ENCODE results near the gene C4orf46. TPM values are rescaled to one million over a fixed set of nuclear protein-coding genes. Genes with fewer than 3 reads are reported as not detected.

The C4orf46 gene
- total RNA-seq, 6 donors from 2014 or later = 1.8 to 3.2 (median 3.0) TPM; not detected in 1

DNA sequence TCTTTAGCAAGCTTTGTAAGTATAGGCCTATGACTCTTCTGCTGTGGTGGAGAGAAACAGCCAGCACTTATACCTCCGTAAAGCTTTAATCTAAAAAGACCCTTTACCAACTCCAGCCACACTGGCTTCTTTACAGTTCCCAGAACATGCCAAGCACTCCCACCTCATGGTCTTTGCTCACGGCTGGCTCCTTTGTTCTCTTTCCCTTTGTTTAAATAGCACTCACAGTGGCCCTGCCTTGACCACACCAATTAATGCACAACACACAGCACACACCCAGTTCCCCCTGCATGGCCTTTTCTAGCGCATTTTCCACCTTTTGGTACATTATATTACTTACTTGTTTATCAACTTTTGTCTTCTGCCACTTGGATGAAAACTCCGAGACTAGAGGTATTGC, 32.6 kb upstream of the C4orf46 start:
- Histone ChIP-seq H3K27ac (no peak overlapping the region), H3K4me3 (no peak overlapping the region), H3K4me1 (no peaks in the 10 kb centered on the region), H3K9me3 (no peaks in the 10 kb centered on the region), H3K27me3 (no peaks in the 10 kb centered on the region), H3K36me3 (peaks cover 3 to 61% (median 24%) of the 10 kb centered on the region in 4 donors)
- no peak for DNase-seq
- ATAC-seq (ENCODE audit: low FRiP score in 2 of 2) = no peak
- WGBS, 2 donors = 87 to 93% methylated on average over 4 of the region's 4 CpGs
- no peak for TF ChIP-seq EP300 (IDR thresholded peaks at IDR 0.05)
- no peak for TF ChIP-seq POLR2AphosphoS5 (IDR thresholded peaks at IDR 0.05)
- TF ChIP-seq, protein P1, sequence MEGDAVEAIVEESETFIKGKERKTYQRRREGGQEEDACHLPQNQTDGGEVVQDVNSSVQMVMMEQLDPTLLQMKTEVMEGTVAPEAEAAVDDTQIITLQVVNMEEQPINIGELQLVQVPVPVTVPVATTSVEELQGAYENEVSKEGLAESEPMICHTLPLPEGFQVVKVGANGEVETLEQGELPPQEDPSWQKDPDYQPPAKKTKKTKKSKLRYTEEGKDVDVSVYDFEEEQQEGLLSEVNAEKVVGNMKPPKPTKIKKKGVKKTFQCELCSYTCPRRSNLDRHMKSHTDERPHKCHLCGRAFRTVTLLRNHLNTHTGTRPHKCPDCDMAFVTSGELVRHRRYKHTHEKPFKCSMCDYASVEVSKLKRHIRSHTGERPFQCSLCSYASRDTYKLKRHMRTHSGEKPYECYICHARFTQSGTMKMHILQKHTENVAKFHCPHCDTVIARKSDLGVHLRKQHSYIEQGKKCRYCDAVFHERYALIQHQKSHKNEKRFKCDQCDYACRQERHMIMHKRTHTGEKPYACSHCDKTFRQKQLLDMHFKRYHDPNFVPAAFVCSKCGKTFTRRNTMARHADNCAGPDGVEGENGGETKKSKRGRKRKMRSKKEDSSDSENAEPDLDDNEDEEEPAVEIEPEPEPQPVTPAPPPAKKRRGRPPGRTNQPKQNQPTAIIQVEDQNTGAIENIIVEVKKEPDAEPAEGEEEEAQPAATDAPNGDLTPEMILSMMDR (IDR thresholded peaks at IDR 0.05) = no peak
- TF ChIP-seq POLR2A (IDR thresholded peaks at IDR 0.05) = no peak

DNA sequence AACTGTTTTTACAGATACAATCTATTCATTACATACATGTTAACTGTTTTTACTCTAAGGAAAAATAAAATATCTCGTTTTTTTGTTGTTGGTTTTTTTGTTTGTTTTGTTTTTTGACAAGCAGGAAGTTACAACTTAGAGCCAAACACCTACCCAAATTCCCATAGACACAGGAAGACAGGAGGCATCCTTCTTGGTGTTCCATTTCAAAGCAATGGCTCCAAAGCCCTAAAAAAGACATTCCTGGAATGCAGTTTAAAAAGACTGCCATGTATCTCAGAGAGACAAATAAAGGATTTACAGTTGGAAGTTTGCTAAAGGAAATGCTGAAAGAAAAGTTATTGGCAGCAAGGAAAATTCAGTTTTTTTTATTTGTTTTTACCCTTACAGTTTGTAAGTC, 17.1 kb upstream of the C4orf46 start:
- Histone ChIP-seq H3K4me3 (no peak overlapping the region), H3K27ac (no peak overlapping the region), H3K9me3 (no peaks in the 10 kb centered on the region), H3K27me3 (no peaks in the 10 kb centered on the region), H3K36me3 (peaks cover 0 to 59% (median 11%) of the 10 kb centered on the region in 4 donors), H3K4me1 (no peaks in the 10 kb centered on the region)
- 69 to 90% methylated on average over 1 of the region's 1 CpG for WGBS, 2 donors
- ATAC-seq (ENCODE audit: low FRiP score in 2 of 2) (no peak), DNase-seq (no peak)
- TF ChIP-seq POLR2AphosphoS5 (IDR thresholded peaks at IDR 0.05) (no peak), POLR2A (IDR thresholded peaks at IDR 0.05) (no peak), EP300 (IDR thresholded peaks at IDR 0.05) (no peak)
- TF ChIP-seq, protein P1 (IDR thresholded peaks at IDR 0.05) = no peak

DNA sequence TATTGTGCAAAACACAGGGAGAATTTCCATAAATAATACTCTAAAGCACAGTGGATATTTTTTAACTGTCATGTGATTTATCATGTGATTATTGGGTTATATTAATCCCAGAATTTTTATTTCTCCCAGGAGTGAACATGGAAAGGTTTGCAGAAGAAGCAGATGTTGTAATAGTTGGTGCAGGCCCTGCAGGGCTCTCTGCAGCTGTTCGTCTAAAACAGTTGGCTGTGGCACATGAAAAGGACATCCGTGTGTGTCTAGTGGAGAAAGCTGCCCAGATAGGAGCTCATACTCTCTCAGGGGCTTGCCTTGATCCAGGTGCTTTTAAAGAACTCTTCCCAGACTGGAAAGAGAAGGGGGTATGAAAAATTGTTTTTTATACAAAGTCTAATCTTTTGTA, 10.4 kb upstream of the C4orf46 start:
- Histone ChIP-seq H3K36me3 (peaks cover 0 to 38% (median 2%) of the 10 kb centered on the region in 4 donors), H3K27me3 (no peaks in the 10 kb centered on the region), H3K4me3 (no peak overlapping the region), H3K9me3 (no peaks in the 10 kb centered on the region), H3K4me1 (no peaks in the 10 kb centered on the region), H3K27ac (no peak overlapping the region)
- ATAC-seq (ENCODE audit: low FRiP score in 2 of 2) (no peak), DNase-seq (no peak)
- TF ChIP-seq, protein P1 (IDR thresholded peaks at IDR 0.05) = no peak
- no peak for TF ChIP-seq POLR2A (IDR thresholded peaks at IDR 0.05)
- TF ChIP-seq POLR2AphosphoS5 (IDR thresholded peaks at IDR 0.05) = no peak
- no peak for TF ChIP-seq EP300 (IDR thresholded peaks at IDR 0.05)
- 61 to 64% methylated on average over 2 of the region's 2 CpGs for WGBS, 2 donors

DNA sequence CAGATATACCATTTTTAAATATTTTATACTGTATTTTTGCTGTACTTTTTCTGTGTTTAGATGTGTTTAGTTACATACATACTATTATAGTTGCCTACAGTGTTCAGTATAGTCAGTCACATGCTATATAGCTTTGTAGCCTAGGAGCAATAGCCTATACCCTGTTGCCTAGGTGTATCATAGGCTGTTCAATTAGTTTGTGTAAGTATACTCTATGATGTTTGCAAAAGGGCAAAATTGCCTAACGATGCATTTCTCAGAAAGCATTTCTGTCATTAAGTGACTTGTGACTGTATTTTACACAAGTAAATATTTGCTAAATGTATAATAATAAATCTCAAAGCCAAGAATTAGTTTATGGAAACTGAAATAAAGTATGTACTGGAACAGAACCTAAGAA, 9.9 kb upstream of the C4orf46 start:
- no peak for ATAC-seq (ENCODE audit: low FRiP score in 2 of 2)

DNA sequence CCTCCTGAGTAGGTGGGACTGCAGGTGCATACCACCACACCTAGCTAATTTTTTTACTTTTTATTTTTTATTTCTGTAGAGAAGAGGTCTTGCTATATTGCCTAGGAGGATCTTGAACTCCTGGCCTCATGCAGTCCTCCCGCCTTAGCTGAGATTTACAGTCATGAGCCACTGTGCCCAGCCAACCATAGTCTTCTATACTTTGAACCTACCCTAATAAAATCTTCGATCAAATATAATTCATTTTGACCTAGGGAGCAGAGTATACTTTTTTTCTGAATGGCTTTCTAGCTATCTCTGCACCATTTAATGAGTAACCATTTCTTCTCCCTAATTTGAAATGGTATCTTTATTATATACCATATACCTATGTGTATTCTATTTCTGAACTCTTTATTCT, 7.1 kb upstream of the C4orf46 start:
- Histone ChIP-seq H3K4me3 (no peak overlapping the region), H3K4me1 (no peaks in the 10 kb centered on the region), H3K9me3 (no peaks in the 10 kb centered on the region), H3K36me3 (peaks cover 0 to 20% (median 0%) of the 10 kb centered on the region in 4 donors), H3K27ac (no peak overlapping the region), H3K27me3 (no peaks in the 10 kb centered on the region)
- TF ChIP-seq, protein P1 (IDR thresholded peaks at IDR 0.05) = no peak
- no peak for TF ChIP-seq POLR2AphosphoS5 (IDR thresholded peaks at IDR 0.05)
- no peak for TF ChIP-seq POLR2A (IDR thresholded peaks at IDR 0.05)
- TF ChIP-seq EP300 (IDR thresholded peaks at IDR 0.05) = no peak
- no peak for DNase-seq
- no peak for ATAC-seq (ENCODE audit: low FRiP score in 2 of 2)
- WGBS, 2 donors = 90 to 95% methylated on average over 2 of the region's 2 CpGs

More for the DNA sequence above, 9.9 kb upstream of the C4orf46 start:
- WGBS, 2 donors = 69 to 71% methylated on average over 1 of the region's 1 CpG
- Histone ChIP-seq H3K4me1 (no peaks in the 10 kb centered on the region), H3K4me3 (no peak overlapping the region), H3K36me3 (peaks cover 0 to 34% (median 2%) of the 10 kb centered on the region in 4 donors), H3K9me3 (no peaks in the 10 kb centered on the region), H3K27me3 (no peaks in the 10 kb centered on the region), H3K27ac (no peak overlapping the region)
- TF ChIP-seq EP300 (IDR thresholded peaks at IDR 0.05) (no peak), POLR2AphosphoS5 (IDR thresholded peaks at IDR 0.05) (no peak), POLR2A (IDR thresholded peaks at IDR 0.05) (no peak)
- TF ChIP-seq, protein P1 (IDR thresholded peaks at IDR 0.05) = no peak
- DNase-seq = no peak
